OCI-LY1 (cell line): ENCODE data around the gene SYNDIG1.

Experiments used
- CTCF ChIP-seq: fragments of 200-600 bp; sonication (generic), shearing (Covaris generic); IDR thresholded peaks from 2 replicates; pipeline ENCODE4 v1.5.1; 2017; ENCODE audit warnings: mild to moderate bottlenecking, antibody characterized with exemption, low read length, moderate library complexity, mixed read lengths
- EZH2 ChIP-seq: fragments of 200-600 bp; sonication (generic), shearing (Covaris generic); IDR thresholded peaks from 2 replicates; pipeline ENCODE4 v1.8.0; 2017; ENCODE audit warnings: borderline replicate concordance, mixed run types, mild to moderate bottlenecking, antibody characterized with exemption, low read length, moderate library complexity, mixed read lengths

GRCh38 chr20:24572140-24572539, 102.7 kb downstream of the SYNDIG1 start:
- no peak for TF ChIP-seq CTCF
- no peak for TF ChIP-seq EZH2
